Peyer's patch (tissue), 4 donors: Measurements from ENCODE around the gene KRT23.

Experiments
- CTCF ChIP-seq, 6 experiments: fragments of 450-650 bp in 4 of 6; fragments of 200-600 bp in 2 of 6; sonication (generic) in 1 of 6; IDR thresholded peaks; one replicate each; pipeline ENCODE4 v1.5.1; 2017 to 2019; ENCODE audit warnings: antibody characterized with exemption in 6 of 6, mild to moderate bottlenecking in 3 of 6, moderate library complexity in 1 of 6
- POLR2A ChIP-seq, 2 donors: fragments of 450-650 bp; IDR thresholded peaks; one replicate each; pipeline ENCODE4 v1.5.1; 2017; ENCODE audit warnings: antibody characterized with exemption in 2 of 2, mild to moderate bottlenecking in 2 of 2, moderate library complexity in 2 of 2

- no peak for TF ChIP-seq CTCF (IDR thresholded peaks at IDR 0.05)
- no peak for TF ChIP-seq POLR2A (IDR thresholded peaks at IDR 0.05)
Observed at GRCh38 chr17:40937384-40937819, at the start of gene KRT23.
